Aortic smooth muscle cell (primary cell): ENCODE measurements around the gene MIF4GD. TPM values are rescaled to one million over a fixed set of nuclear protein-coding genes. Genes with fewer than 3 reads are reported as not detected.

Experiments
- total RNA-seq: library from RNA; depleted of rRNA; stranded (reverse); fragments of >200 nt; gene quantifications from 2 replicates; pipeline ENCODE4 v1.2.3, GENCODE V29; 2014

The MIF4GD gene
- total RNA-seq = 11.6 and 11.9 TPM in 2 replicates

GRCh38 chr17:75270966-75271232, at the start of gene MIF4GD:
TSS of gene MIF4GD (minus strand) at chr17:75271231. CDS start at chr17:75270195, 1,036 bp downstream.

GRCh38 chr17:75289115-75289831, 18.2 kb upstream of the MIF4GD start, which contains the start of gene SLC25A19:
TSS of gene SLC25A19 (minus strand) at chr17:75289433. CDS start at chr17:75286764, 2,669 bp downstream.

GRCh38 chr17:75261336-75262111, 9.5 kb downstream of the MIF4GD start, which contains the start of the genes GGA3 and MRPS7:
TSS of gene GGA3 (minus strand) at chr17:75261606. CDS start at chr17:75261587, 19 bp downstream.
TSS of gene MRPS7 (plus strand) at chr17:75261879. CDS start at chr17:75261901, 22 bp downstream.

Other genes starting within 250 kb of the MIF4GD start
- gene ATP5PD, start 224.3 kb downstream of the MIF4GD start, total RNA-seq = 371 and 373 TPM in 2 replicates
- 15.0 and 15.9 TPM in 2 replicates for gene KCTD2, start 224.0 kb downstream of the MIF4GD start, total RNA-seq
- 1.1 and 1.5 TPM in 2 replicates for gene SLC16A5, start 183.3 kb downstream of the MIF4GD start, total RNA-seq
- 1.6 and 1.8 TPM in 2 replicates for gene ARMC7, start 161.3 kb downstream of the MIF4GD start, total RNA-seq
- 33.4 and 44.3 TPM in 2 replicates for gene NT5C, start 139.5 kb downstream of the MIF4GD start, total RNA-seq
- gene JPT1, start 116.7 kb downstream of the MIF4GD start, total RNA-seq = 60.5 and 68.2 TPM in 2 replicates
- 123 and 178 TPM in 2 replicates for gene SUMO2, start 88.3 kb downstream of the MIF4GD start, total RNA-seq
- 21.5 and 28.4 TPM in 2 replicates for gene NUP85, start 65.6 kb downstream of the MIF4GD start, total RNA-seq
- gene GGA3, start 9.6 kb downstream of the MIF4GD start, total RNA-seq = 13.0 and 13.3 TPM in 2 replicates
- gene MRPS7, start 9.4 kb downstream of the MIF4GD start, total RNA-seq = 58.7 and 62.5 TPM in 2 replicates
- 4.1 and 7.9 TPM in 2 replicates for gene SLC25A19, start 18.2 kb upstream of the MIF4GD start, total RNA-seq
- gene GRB2, start 134.4 kb upstream of the MIF4GD start, total RNA-seq = 74.9 and 81.5 TPM in 2 replicates
- 17.8 and 21.5 TPM in 2 replicates for gene TMEM94, start 185.4 kb upstream of the MIF4GD start, total RNA-seq
- 5.4 and 7.8 TPM in 2 replicates for gene CASKIN2, start 244.3 kb upstream of the MIF4GD start, total RNA-seq
- 5.8 and 8.2 TPM in 2 replicates for gene TSEN54, start 245.3 kb upstream of the MIF4GD start, total RNA-seq